ENCODE data around the gene UQCC3.

GRCh38 chr11:62656796-62657429 lies 14.6 kb upstream of the UQCC3 start:
- TF ChIP-seq CTCF (IDR thresholded peaks at IDR 0.05) = no peak
- TF ChIP-seq POLR2A (IDR thresholded peaks at IDR 0.05) = no peak
